Gastroesophageal sphincter (tissue), 4 donors: ENCODE data around the gene VEGFD. TPM values are rescaled to one million over a fixed set of nuclear protein-coding genes. Genes with fewer than 3 reads are reported as not detected.

Experiments
- ATAC-seq: fragments of 150-250 bp; one replicate; pipeline ENCODE4 v1.9.1; 2016; ENCODE audit warnings: mild to moderate bottlenecking, moderate library complexity
- H3K27ac ChIP-seq, 4 donors: fragments of 200-600 bp; sonication (generic) in 3 of 4; 1 replicate in 3 of 4; 2 replicates in 1 of 4; pipeline ENCODE4 v1.5.1; 2016 to 2019
- H3K27me3 ChIP-seq: fragments of 200-600 bp; sonication (generic); one replicate; pipeline ENCODE4 v1.5.1; 2019
- H3K36me3 ChIP-seq, 2 donors: fragments of 200-600 bp; sonication (generic); one replicate each; pipeline ENCODE4 v1.5.1; 2019; ENCODE audit warnings: control low read depth in 1 of 2
- H3K4me1 ChIP-seq, 3 donors: fragments of 200-600 bp; sonication (generic); 1 replicate in 2 of 3; 2 replicates in 1 of 3; pipeline ENCODE4 v1.5.1; 2016 to 2019; ENCODE audit warnings: control low read depth in 2 of 3
- H3K4me3 ChIP-seq, 2 donors: fragments of 200-600 bp; sonication (generic); one replicate each; pipeline ENCODE4 v1.5.1; 2019; ENCODE audit warnings: mild to moderate bottlenecking in 1 of 2, moderate library complexity in 1 of 2
- H3K9me3 ChIP-seq, 3 donors: fragments of 200-600 bp; sonication (generic); one replicate each; pipeline ENCODE4 v1.5.1; 2017 to 2019; ENCODE audit warnings: control low read depth in 2 of 3
- CTCF ChIP-seq, 4 experiments: fragments of 200-600 bp in 2 of 4; fragments of 450-650 bp in 2 of 4; sonication (generic) in 1 of 4; IDR thresholded peaks; one replicate each; pipeline ENCODE4 v1.5.1; 2017 to 2019; ENCODE audit warnings: antibody characterized with exemption in 4 of 4, mild to moderate bottlenecking in 2 of 4, moderate library complexity in 2 of 4
- EP300 ChIP-seq: sonication (generic); formaldehyde crosslinking; IDR thresholded peaks from one replicate; pipeline ENCODE4 v1.6.1; 2017; ENCODE audit warnings: antibody characterized with exemption, mild to moderate bottlenecking
- POLR2A ChIP-seq, 2 donors: fragments of 450-650 bp; IDR thresholded peaks; one replicate each; pipeline ENCODE4 v1.6.1; 2017; ENCODE audit warnings: antibody characterized with exemption in 2 of 2, mild to moderate bottlenecking in 2 of 2, moderate library complexity in 1 of 2
- POLR2AphosphoS5 ChIP-seq: sonication (generic); formaldehyde crosslinking; IDR thresholded peaks from one replicate; pipeline ENCODE4 v1.6.1; 2017; ENCODE audit warnings: antibody characterized with exemption
- WGBS, 2 donors: methylation state at CpG; one replicate each; pipeline ENCODE4 v1.1.5; 2018; ENCODE audit warnings: low coverage in 1 of 2; 5-methylcytosine and 5-hydroxymethylcytosine counted together
- total RNA-seq, 4 donors: library from RNA; depleted of rRNA; stranded (reverse); fragments of >200 nt; gene quantifications; one replicate each; pipeline ENCODE4 v1.1.0, GENCODE V29; 2016

VEGFD gene
- total RNA-seq, 4 donors from 2014 or later = 3.2 to 8.6 (median 5.3) TPM

GRCh38 chrX:15410430-15410829 is 26.2 kb upstream of the VEGFD start:
- H3K36me3 ChIP-seq = no peaks in the 10 kb centered on the region
- no peaks in the 10 kb centered on the region for H3K4me1 ChIP-seq
- no peak overlapping the region for H3K27ac ChIP-seq
- no peaks in the 10 kb centered on the region for H3K27me3 ChIP-seq
- H3K4me3 ChIP-seq = no peak overlapping the region
- TF ChIP-seq CTCF (IDR thresholded peaks at IDR 0.05) (no peak), EP300 (no peak), POLR2AphosphoS5 (no peak), POLR2A (IDR thresholded peaks at IDR 0.05) (no peak)
- ATAC-seq = no peak
- H3K9me3 ChIP-seq = no peaks in the 10 kb centered on the region

GRCh38 chrX:15405846-15406245 is 21.6 kb upstream of the VEGFD start:
- WGBS, 2 donors = 61% methylated on average over 2 of the region's 3 CpGs; no CpG with 5 or more reads in 1 of the 2 donors
- ATAC-seq = peak; percentile 54

GRCh38 chrX:15404401-15405096 is 20.3 kb upstream of the VEGFD start:
- no peak overlapping the region for H3K27ac ChIP-seq

More at GRCh38 chrX:15405846-15406245, 21.6 kb upstream of the VEGFD start:
- H3K9me3 ChIP-seq = no peaks in the 10 kb centered on the region
- no peak overlapping the region for H3K4me3 ChIP-seq
- TF ChIP-seq EP300 (no peak), POLR2AphosphoS5 (no peak)
- H3K27ac ChIP-seq = no peak overlapping the region
- H3K4me1 ChIP-seq = no peaks in the 10 kb centered on the region
- H3K27me3 ChIP-seq = no peaks in the 10 kb centered on the region
- H3K36me3 ChIP-seq = no peaks in the 10 kb centered on the region

GRCh38 chrX:15401378-15401777 is 17.2 kb upstream of the VEGFD start:
- 30 to 38% methylated on average over 2 of the region's 2 CpGs for WGBS, 2 donors
- TF ChIP-seq CTCF (IDR thresholded peaks at IDR 0.05) (no peak), POLR2AphosphoS5 (no peak), EP300 (no peak), POLR2A (IDR thresholded peaks at IDR 0.05) (no peak)

More at GRCh38 chrX:15404401-15405096, 20.3 kb upstream of the VEGFD start:
- Histone ChIP-seq H3K4me1 (no peaks in the 10 kb centered on the region), H3K9me3 (no peaks in the 10 kb centered on the region), H3K27me3 (no peaks in the 10 kb centered on the region), H3K4me3 (no peak overlapping the region), H3K36me3 (no peaks in the 10 kb centered on the region)
- TF ChIP-seq POLR2AphosphoS5 (no peak), POLR2A (IDR thresholded peaks at IDR 0.05) (no peak), EP300 (no peak), CTCF (IDR thresholded peaks at IDR 0.05) (no peak)
- ATAC-seq = peak; percentile 82
- WGBS, 2 donors = 63 to 70% methylated on average over 3 to 7 of the region's 7 CpGs

GRCh38 chrX:15399962-15400391 is 15.8 kb upstream of the VEGFD start:
- Histone ChIP-seq H3K4me1 (no peaks in the 10 kb centered on the region), H3K36me3 (no peaks in the 10 kb centered on the region), H3K9me3 (no peaks in the 10 kb centered on the region), H3K27ac (no peak overlapping the region), H3K4me3 (no peak overlapping the region), H3K27me3 (no peaks in the 10 kb centered on the region)
- WGBS, 2 donors = 60 to 63% methylated on average over 2 to 3 of the region's 3 CpGs
- no peak for ATAC-seq
- TF ChIP-seq POLR2A (IDR thresholded peaks at IDR 0.05) (no peak), EP300 (no peak), POLR2AphosphoS5 (no peak), CTCF (IDR thresholded peaks at IDR 0.05) (no peak)

More at GRCh38 chrX:15401378-15401777, 17.2 kb upstream of the VEGFD start:
- no peaks in the 10 kb centered on the region for H3K4me1 ChIP-seq
- no peaks in the 10 kb centered on the region for H3K36me3 ChIP-seq
- no peak for ATAC-seq
- H3K27ac ChIP-seq = no peak overlapping the region
- H3K27me3 ChIP-seq = no peaks in the 10 kb centered on the region
- no peaks in the 10 kb centered on the region for H3K9me3 ChIP-seq
- no peak overlapping the region for H3K4me3 ChIP-seq
